ENCODE results near the gene CDYL. TPM values are rescaled to one million over a fixed set of nuclear protein-coding genes. Genes with fewer than 3 reads are reported as not detected.
"Not testable (repeated sequence)": the region's sequence is repeated elsewhere in the genome, so short reads cannot be mapped to it uniquely, and the experiment has no call there.

The CDYL gene
- total RNA-seq, 1 donor from 2014 or later, result 31.8 TPM

- ATAC-seq, result no peak
- intact Hi-C loops (cut with micrococcal nuclease), result no loop called here
- DNase-seq, result no peak
Observed at GRCh38 chr6:4970739-4971395, 194.7 kb downstream of the CDYL start.

GRCh38 chr6:4971851-4972250, 195.6 kb downstream of the CDYL start:
- intact Hi-C loops (cut with micrococcal nuclease), result no loop called here
- ATAC-seq (no peak), DNase-seq (no peak)

- ATAC-seq (no peak), DNase-seq (no peak)
- intact Hi-C loops (cut with micrococcal nuclease), result no loop called here
Observed at GRCh38 chr6:4972438-4972837, 196.2 kb downstream of the CDYL start.

- intact Hi-C loops (cut with micrococcal nuclease), result no loop called here
- no peak for ATAC-seq
Observed at GRCh38 chr6:4973415-4973814, 197.2 kb downstream of the CDYL start.

GRCh38 chr6:4973982-4974745, 198.0 kb downstream of the CDYL start:
- intact Hi-C loops (cut with micrococcal nuclease), result no loop called here

More at GRCh38 chr6:4973415-4973814, 197.2 kb downstream of the CDYL start:
- no peak for DNase-seq

GRCh38 chr6:4974962-4975361, 198.8 kb downstream of the CDYL start:
- intact Hi-C loops (cut with micrococcal nuclease), result no loop called here
- no peak for DNase-seq

More at GRCh38 chr6:4973982-4974745, 198.0 kb downstream of the CDYL start:
- ATAC-seq, result peak; percentile 64
- DNase-seq, result peak; percentile 40

GRCh38 chr6:4975506-4975905, 199.3 kb downstream of the CDYL start:
- ATAC-seq (no peak), DNase-seq (no peak)
- intact Hi-C loops (cut with micrococcal nuclease), result no loop called here

More at GRCh38 chr6:4974962-4975361, 198.8 kb downstream of the CDYL start:
- no peak for ATAC-seq

GRCh38 chr6:4977468-4977867, 201.3 kb downstream of the CDYL start:
- no peak for DNase-seq
- ATAC-seq, result no peak
- intact Hi-C loops (cut with micrococcal nuclease), result no loop called here

- intact Hi-C loops (cut with micrococcal nuclease), result no loop called here
- no peak for ATAC-seq
- no peak for DNase-seq
Observed at GRCh38 chr6:4979426-4979825, 203.2 kb downstream of the CDYL start.

- no peak for ATAC-seq
- no peak for DNase-seq
- intact Hi-C loops (cut with micrococcal nuclease), result no loop called here
Observed at GRCh38 chr6:4981761-4982160, 205.6 kb downstream of the CDYL start.

GRCh38 chr6:4983322-4983721, 207.1 kb downstream of the CDYL start:
- ATAC-seq (no peak), DNase-seq (no peak)
- intact Hi-C loops (cut with micrococcal nuclease), result no loop called here

- ATAC-seq, result no peak
- intact Hi-C loops (cut with micrococcal nuclease), result no loop called here
- DNase-seq, result no peak
Observed at GRCh38 chr6:4986999-4987398, 210.8 kb downstream of the CDYL start.

- intact Hi-C loops (cut with micrococcal nuclease), result no loop called here
- ATAC-seq (no peak), DNase-seq (no peak)
Observed at GRCh38 chr6:4987432-4987831, 211.2 kb downstream of the CDYL start.

- DNase-seq, result no peak
- intact Hi-C loops (cut with micrococcal nuclease), result no loop called here
- ATAC-seq, result no peak
Observed at GRCh38 chr6:4994741-4995140, 218.5 kb downstream of the CDYL start.

GRCh38 chr6:4997862-4998261, 221.7 kb downstream of the CDYL start:
- DNase-seq (no peak), ATAC-seq (no peak)
- intact Hi-C loops (cut with micrococcal nuclease), result no loop called here

GRCh38 chr6:4999586-4999985, 223.4 kb downstream of the CDYL start:
- DNase-seq, result no peak
- intact Hi-C loops (cut with micrococcal nuclease), result no loop called here
- ATAC-seq, result no peak

- ATAC-seq (peak; percentile 99), DNase-seq (peak; percentile 98)
- intact Hi-C loops (cut with micrococcal nuclease), result no loop called here
Observed at GRCh38 chr6:5003604-5004372, 227.6 kb downstream of the CDYL start, which contains the start of gene RPP40. RPP40 (minus strand) TSS chr6:5004037; CDS start chr6:5004002, 35 bp downstream.

- intact Hi-C loops (cut with micrococcal nuclease), result no loop called here
- no peak for DNase-seq
- no peak for ATAC-seq
Observed at GRCh38 chr6:5004373-5005037, 228.3 kb downstream of the CDYL start.

GRCh38 chr6:5005038-5005433, 228.8 kb downstream of the CDYL start:
- ATAC-seq; DNase-seq; intact Hi-C loops (cut with micrococcal nuclease): not testable (repeated sequence)
